Natural killer cell treated with Interleukin-12 subunit alpha and Interleukin-12 subunit beta and Interleukin-15 and Interleukin-18, amount 100 ng/mL, for 72 hours (primary cell): ENCODE data around the gene EFEMP1. TPM values are rescaled to one million over a fixed set of nuclear protein-coding genes. Genes with fewer than 3 reads are reported as not detected.

Experiments used
- ATAC-seq, 2 donors: fragments of 150-1000 bp; cut with Tn5 transposase in 1 of 2; sonication (Bioruptor Pico), chemical (Tn5 transposase) in 1 of 2; 2 replicates each; pipeline ENCODE4 v1.10.0; 2021
- DNase-seq: peaks from one replicate; pipeline ENCODE4 v3.0.0; 2022; ENCODE audit warnings: low spot score
- H3K27ac Mint-ChIP-seq, 2 donors: 1 replicate in 1 of 2; 2 replicates in 1 of 2; pipeline ENCODE4 v1.8.0; 2022; ENCODE audit warnings: mixed read lengths in 2 of 2, mild to moderate bottlenecking in 1 of 2, moderate library complexity in 1 of 2
- H3K27me3 Mint-ChIP-seq, 2 donors: 1 replicate in 1 of 2; 2 replicates in 1 of 2; pipeline ENCODE4 v1.8.0; 2022; ENCODE audit warnings: mixed read lengths in 2 of 2
- H3K36me3 Mint-ChIP-seq: one replicate; pipeline ENCODE4 v1.8.0; 2022; ENCODE audit warnings: mixed read lengths
- H3K4me1 Mint-ChIP-seq, 2 donors: 1 replicate in 1 of 2; 2 replicates in 1 of 2; pipeline ENCODE4 v1.8.0; 2022; ENCODE audit warnings: low read depth in 2 of 2, mixed read lengths in 2 of 2, mild to moderate bottlenecking in 1 of 2
- H3K4me3 Mint-ChIP-seq: one replicate; pipeline ENCODE4 v1.8.0; 2022; ENCODE audit warnings: mixed read lengths
- H3K9me3 Mint-ChIP-seq: 2 replicates; pipeline ENCODE4 v1.8.0; 2022; ENCODE audit warnings: mixed read lengths
- total RNA-seq, 2 donors: library from RNA; stranded (reverse); gene quantifications; one replicate each; pipeline ENCODE4 v1.2.3, GENCODE V29; 2022

The EFEMP1 gene
- total RNA-seq, 2 donors from 2014 or later: not detected

GRCh38 chr2:55901941-55902340 is 21.6 kb downstream of the EFEMP1 start:
- DNase-seq (no peak), ATAC-seq (no peak)
- Mint-ChIP-seq H3K9me3 (peaks cover 6% of the 10 kb centered on the region), H3K36me3 (no peaks in the 10 kb centered on the region), H3K27ac (no peak overlapping the region), H3K27me3 (no peaks in the 10 kb centered on the region), H3K4me3 (no peak overlapping the region), H3K4me1 (no peaks in the 10 kb centered on the region)

GRCh38 chr2:55901322-55901721 is 22.3 kb downstream of the EFEMP1 start:
- Mint-ChIP-seq H3K36me3 (no peaks in the 10 kb centered on the region), H3K4me3 (no peak overlapping the region), H3K9me3 (peaks cover 6% of the 10 kb centered on the region)

GRCh38 chr2:55899881-55900280 is 23.7 kb downstream of the EFEMP1 start:
- Mint-ChIP-seq H3K36me3 (no peaks in the 10 kb centered on the region), H3K4me3 (no peak overlapping the region), H3K9me3 (peaks cover 6% of the 10 kb centered on the region), H3K27me3 (no peaks in the 10 kb centered on the region), H3K27ac (no peak overlapping the region), H3K4me1 (no peaks in the 10 kb centered on the region)
- ATAC-seq (no peak), DNase-seq (no peak)

More at GRCh38 chr2:55901322-55901721, 22.3 kb downstream of the EFEMP1 start:
- DNase-seq (no peak), ATAC-seq (no peak)
- no peaks in the 10 kb centered on the region for H3K27me3 Mint-ChIP-seq
- no peaks in the 10 kb centered on the region for H3K4me1 Mint-ChIP-seq
- H3K27ac Mint-ChIP-seq: no peak overlapping the region

DNA sequence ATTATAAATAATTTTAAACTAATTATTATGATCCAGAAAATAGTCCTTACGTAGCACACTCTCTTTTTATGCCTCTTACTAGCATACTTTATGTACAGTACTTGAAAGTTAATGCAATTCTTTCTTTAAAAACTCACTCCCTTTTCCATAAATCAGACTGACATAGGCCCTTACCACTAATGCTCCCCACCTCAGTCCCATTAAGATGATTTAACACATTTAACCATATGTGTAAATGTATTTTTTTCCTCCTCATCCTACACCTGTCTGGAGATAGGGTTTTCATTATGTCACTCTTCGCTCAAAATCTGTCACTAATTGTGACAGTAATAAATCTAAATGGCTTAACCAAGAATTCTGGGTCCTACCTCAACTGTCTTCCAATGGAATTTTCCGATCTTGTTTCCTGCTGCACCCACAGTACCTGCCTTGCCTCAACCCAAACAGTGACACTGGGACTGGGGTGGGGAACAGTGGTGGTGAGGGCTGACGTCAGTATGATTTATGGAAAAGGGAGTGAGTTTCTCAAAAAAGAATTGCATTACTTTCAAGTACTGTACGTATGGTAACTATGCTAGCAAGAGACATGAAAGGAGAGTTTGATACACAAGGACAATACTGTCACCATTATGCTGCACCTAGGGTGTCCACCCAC is 25.1 kb downstream of the EFEMP1 start:
- H3K4me3 Mint-ChIP-seq: no peak overlapping the region
- no peaks in the 10 kb centered on the region for H3K36me3 Mint-ChIP-seq
- ATAC-seq (no peak), DNase-seq (no peak)
- H3K4me1 Mint-ChIP-seq: no peaks in the 10 kb centered on the region
- no peak overlapping the region for H3K27ac Mint-ChIP-seq
- H3K9me3 Mint-ChIP-seq: no peaks in the 10 kb centered on the region
- no peaks in the 10 kb centered on the region for H3K27me3 Mint-ChIP-seq

DNA sequence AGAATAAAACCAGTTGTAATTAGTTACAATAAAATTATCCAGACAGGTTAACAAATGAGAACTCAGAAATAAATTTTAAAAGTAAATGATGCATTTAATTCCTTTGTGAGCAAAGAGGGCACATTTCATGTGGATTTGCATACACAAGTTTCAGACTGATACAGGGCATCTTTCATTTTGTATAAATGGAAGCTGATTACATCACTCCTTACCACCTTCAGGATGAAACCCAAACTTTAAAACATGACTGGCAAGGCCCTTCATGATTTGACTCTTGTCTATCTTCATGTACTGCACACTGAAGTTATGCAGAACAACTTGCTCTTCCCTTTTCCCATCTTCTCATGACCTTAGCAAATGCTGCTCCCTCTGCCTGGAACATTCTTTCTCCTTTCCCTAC is 26.9 kb downstream of the EFEMP1 start:
- no peaks in the 10 kb centered on the region for H3K36me3 Mint-ChIP-seq
- no peak overlapping the region for H3K27ac Mint-ChIP-seq
- ATAC-seq: no peak
- no peak overlapping the region for H3K4me3 Mint-ChIP-seq
- peaks cover 4% of the 10 kb centered on the region for H3K9me3 Mint-ChIP-seq
- no peaks in the 10 kb centered on the region for H3K27me3 Mint-ChIP-seq
- H3K4me1 Mint-ChIP-seq: no peaks in the 10 kb centered on the region
- DNase-seq: no peak

- ATAC-seq (no peak), DNase-seq (no peak)
- H3K4me1 Mint-ChIP-seq: no peaks in the 10 kb centered on the region
- no peak overlapping the region for H3K4me3 Mint-ChIP-seq
- no peaks in the 10 kb centered on the region for H3K36me3 Mint-ChIP-seq
- peaks cover 4% of the 10 kb centered on the region for H3K9me3 Mint-ChIP-seq
- H3K27me3 Mint-ChIP-seq: no peaks in the 10 kb centered on the region
- H3K27ac Mint-ChIP-seq: no peak overlapping the region
Observed at GRCh38 chr2:55894720-55895119, 28.9 kb downstream of the EFEMP1 start.

DNA sequence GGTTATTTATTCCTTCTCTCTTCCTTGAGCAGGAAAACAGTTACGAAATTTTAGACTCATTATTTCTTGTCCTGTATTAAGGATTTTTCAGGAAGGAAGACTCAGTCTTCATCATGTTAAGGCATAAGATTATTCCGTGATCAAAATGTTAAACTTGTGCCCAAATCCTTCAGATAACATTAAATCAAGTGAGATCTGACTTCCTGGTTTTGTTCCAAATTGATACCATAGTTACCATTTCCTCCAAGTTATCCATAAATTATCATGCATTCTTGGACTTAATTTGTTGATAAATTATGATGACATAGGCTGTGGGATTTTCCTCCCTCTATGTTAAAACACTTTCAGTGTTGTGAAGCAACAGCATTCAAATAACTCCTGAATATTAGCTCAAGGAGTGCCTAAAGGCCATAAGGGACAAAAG is 31.9 kb downstream of the EFEMP1 start:
- H3K4me1 Mint-ChIP-seq: no peaks in the 10 kb centered on the region
- no peaks in the 10 kb centered on the region for H3K36me3 Mint-ChIP-seq
- peaks cover 4% of the 10 kb centered on the region for H3K9me3 Mint-ChIP-seq
- H3K27ac Mint-ChIP-seq: no peak overlapping the region
- no peak for DNase-seq
- H3K27me3 Mint-ChIP-seq: no peaks in the 10 kb centered on the region
- no peak for ATAC-seq
- no peak overlapping the region for H3K4me3 Mint-ChIP-seq

DNA sequence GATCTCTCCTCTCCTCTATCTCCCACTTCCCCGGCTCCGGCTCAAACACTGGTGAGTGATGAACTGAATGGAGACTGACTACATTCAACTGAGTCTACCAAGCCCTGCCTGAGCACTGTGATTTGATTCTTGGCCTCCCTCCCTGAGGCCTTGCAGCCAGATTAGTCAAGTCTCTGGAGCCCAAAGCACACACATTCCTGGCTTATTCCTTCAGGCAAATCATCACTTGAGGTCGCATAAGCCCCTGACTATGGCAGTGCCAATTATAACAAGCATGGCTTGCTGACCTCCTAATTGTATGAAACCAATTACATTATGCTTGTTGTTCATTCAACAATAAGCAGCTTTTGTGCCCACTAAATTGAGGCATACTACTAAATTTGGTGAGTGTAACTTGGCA is 34.6 kb downstream of the EFEMP1 start:
- Mint-ChIP-seq H3K9me3 (peaks cover 4% of the 10 kb centered on the region), H3K27me3 (no peaks in the 10 kb centered on the region), H3K4me1 (no peaks in the 10 kb centered on the region), H3K4me3 (no peak overlapping the region), H3K27ac (no peak overlapping the region), H3K36me3 (no peaks in the 10 kb centered on the region)
- no peak for ATAC-seq
- no peak for DNase-seq

GRCh38 chr2:55887901-55888624 is 35.5 kb downstream of the EFEMP1 start:
- Mint-ChIP-seq H3K4me3 (no peak overlapping the region), H3K4me1 (no peaks in the 10 kb centered on the region), H3K9me3 (peaks cover 6% of the 10 kb centered on the region), H3K27ac (no peak overlapping the region), H3K36me3 (no peaks in the 10 kb centered on the region), H3K27me3 (no peaks in the 10 kb centered on the region)
- no peak for ATAC-seq
- DNase-seq: no peak

- H3K9me3 Mint-ChIP-seq: peaks cover 4% of the 10 kb centered on the region
- no peaks in the 10 kb centered on the region for H3K27me3 Mint-ChIP-seq
- H3K4me1 Mint-ChIP-seq: no peaks in the 10 kb centered on the region
- DNase-seq: no peak
- H3K36me3 Mint-ChIP-seq: no peaks in the 10 kb centered on the region
- no peak overlapping the region for H3K4me3 Mint-ChIP-seq
- ATAC-seq: no peak
- H3K27ac Mint-ChIP-seq: no peak overlapping the region
Observed at GRCh38 chr2:55887351-55887750, 36.2 kb downstream of the EFEMP1 start.

GRCh38 chr2:55885944-55886281 is 37.7 kb downstream of the EFEMP1 start:
- H3K4me3 Mint-ChIP-seq: no peak overlapping the region
- H3K27ac Mint-ChIP-seq: no peak overlapping the region
- no peak for DNase-seq
- ATAC-seq: no peak
- no peaks in the 10 kb centered on the region for H3K4me1 Mint-ChIP-seq
- no peaks in the 10 kb centered on the region for H3K36me3 Mint-ChIP-seq
- H3K27me3 Mint-ChIP-seq: no peaks in the 10 kb centered on the region
- peaks cover 2% of the 10 kb centered on the region for H3K9me3 Mint-ChIP-seq

- Mint-ChIP-seq H3K4me1 (no peaks in the 10 kb centered on the region), H3K27ac (no peak overlapping the region), H3K36me3 (no peaks in the 10 kb centered on the region), H3K27me3 (no peaks in the 10 kb centered on the region), H3K9me3 (peaks cover 2% of the 10 kb centered on the region), H3K4me3 (no peak overlapping the region)
- ATAC-seq (no peak), DNase-seq (no peak)
Observed at GRCh38 chr2:55885127-55885943, 38.2 kb downstream of the EFEMP1 start.

GRCh38 chr2:55883829-55884228 is 39.8 kb downstream of the EFEMP1 start:
- Mint-ChIP-seq H3K9me3 (peaks cover 7% of the 10 kb centered on the region), H3K36me3 (no peaks in the 10 kb centered on the region), H3K4me1 (no peaks in the 10 kb centered on the region), H3K27me3 (no peaks in the 10 kb centered on the region), H3K4me3 (no peak overlapping the region), H3K27ac (no peak overlapping the region)
- no peak for DNase-seq
- ATAC-seq: no peak

DNA sequence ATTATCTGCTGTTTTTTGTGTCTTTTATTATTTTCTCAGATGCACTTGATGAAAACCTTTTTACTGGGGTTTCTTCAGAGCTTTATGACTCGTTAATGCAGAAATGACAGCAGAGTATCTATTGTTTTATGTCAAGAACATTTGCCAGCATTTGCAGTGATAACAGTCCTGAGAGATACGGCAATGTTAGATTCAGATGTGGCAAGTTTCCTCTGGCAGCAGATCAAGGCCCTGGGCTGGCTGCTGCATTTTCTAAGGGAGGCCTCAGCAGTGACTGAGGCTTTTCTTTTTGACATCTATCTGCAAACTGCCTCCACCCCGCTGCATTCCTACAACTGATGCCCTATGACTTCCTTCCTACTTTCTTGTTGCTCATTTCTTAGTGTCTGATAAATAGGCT is 40.2 kb downstream of the EFEMP1 start:
- DNase-seq: no peak
- H3K4me1 Mint-ChIP-seq: no peaks in the 10 kb centered on the region
- H3K9me3 Mint-ChIP-seq: peaks cover 7% of the 10 kb centered on the region
- no peaks in the 10 kb centered on the region for H3K27me3 Mint-ChIP-seq
- ATAC-seq: no peak
- H3K36me3 Mint-ChIP-seq: no peaks in the 10 kb centered on the region
- no peak overlapping the region for H3K27ac Mint-ChIP-seq
- H3K4me3 Mint-ChIP-seq: no peak overlapping the region
